ENCODE data around the gene ZNF764.
"Not testable (repeated sequence)": the region's sequence is repeated elsewhere in the genome, so short reads cannot be mapped to it uniquely, and the experiment has no call there.

Gene ZNF764

DNA sequence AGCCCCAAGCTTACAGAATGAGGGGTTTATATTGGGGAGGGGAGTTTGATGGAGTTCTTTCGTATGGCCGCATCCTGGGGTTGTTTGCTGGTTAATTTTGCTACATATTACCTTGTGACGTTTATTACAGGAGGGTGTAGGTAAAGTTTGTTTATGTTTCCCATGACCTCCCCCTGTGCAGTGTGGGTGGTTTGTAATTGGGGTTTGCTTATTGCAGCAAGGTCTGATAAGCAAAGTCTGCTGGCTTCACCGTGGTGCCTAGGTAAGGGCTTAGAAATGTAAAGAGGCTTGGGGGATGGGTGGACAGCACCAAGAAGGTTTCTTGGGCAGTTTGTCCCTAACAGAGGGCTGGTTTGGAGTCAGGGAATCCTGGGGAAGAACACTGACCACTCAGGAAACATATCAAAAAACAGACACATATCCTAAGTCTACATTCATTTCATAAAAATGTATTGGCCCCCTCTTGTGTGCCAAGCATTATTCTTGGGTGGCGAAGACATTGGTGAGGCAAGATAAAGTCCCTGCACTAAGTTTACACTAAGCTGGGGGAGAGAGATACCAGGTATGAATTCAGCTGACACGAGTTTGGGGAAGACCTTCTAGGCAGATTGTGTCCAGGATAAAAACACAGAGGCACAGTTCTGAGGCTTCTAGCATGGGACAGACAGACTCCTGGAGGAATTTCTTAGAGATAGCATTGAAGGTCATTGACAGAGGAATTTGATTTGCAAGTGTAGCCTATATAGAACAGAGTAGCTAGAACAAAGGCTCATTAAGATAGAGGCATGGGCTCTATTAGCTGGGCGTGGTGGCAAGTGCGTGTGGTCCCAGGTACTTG is 9.5 kb downstream of the ZNF764 start:
- no peak for DNase-seq (ENCODE audit: low read depth)

DNA sequence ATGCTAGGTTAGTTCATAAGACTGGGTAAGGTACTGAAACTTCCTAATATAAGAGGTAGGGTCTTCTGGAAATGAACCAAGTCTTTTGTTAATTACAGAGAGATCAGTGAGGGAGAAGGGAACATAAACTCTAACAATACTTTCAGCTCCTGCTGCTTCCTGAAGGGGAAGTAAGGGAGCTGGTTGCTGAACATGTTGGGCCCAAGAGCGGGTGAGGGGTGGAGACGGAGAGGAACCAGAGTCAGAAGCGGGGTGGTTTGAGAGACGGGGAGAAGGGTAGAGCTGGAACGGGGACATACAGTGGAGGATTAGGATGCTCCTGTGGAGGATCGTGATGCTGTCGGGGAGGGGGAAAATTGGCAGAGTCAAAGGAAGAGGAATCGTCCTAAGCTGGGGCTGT is 12.1 kb downstream of the ZNF764 start:
- DNase-seq (ENCODE audit: low read depth) = no peak

DNA sequence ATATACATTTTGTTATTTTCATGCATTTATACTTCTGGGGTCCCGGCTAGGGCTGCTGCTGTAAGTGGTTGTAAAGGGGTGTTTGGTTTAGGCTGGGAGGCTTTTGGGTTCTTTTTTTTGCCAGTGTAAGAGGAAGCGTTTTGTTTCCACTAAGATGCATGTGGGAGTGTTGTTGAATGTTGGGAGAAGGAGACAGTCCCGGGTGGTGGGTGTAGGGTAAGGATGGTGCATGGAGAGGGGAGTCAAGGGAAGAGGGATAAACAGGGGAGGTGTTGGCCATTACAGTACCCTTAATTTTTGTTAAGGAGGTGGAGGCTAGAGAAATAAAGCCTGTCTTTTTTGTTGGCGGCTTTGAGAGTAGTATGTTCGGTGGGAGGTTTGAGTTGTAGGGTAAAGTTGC is 15.1 kb downstream of the ZNF764 start:
- DNase-seq (ENCODE audit: low read depth) = no peak

DNA sequence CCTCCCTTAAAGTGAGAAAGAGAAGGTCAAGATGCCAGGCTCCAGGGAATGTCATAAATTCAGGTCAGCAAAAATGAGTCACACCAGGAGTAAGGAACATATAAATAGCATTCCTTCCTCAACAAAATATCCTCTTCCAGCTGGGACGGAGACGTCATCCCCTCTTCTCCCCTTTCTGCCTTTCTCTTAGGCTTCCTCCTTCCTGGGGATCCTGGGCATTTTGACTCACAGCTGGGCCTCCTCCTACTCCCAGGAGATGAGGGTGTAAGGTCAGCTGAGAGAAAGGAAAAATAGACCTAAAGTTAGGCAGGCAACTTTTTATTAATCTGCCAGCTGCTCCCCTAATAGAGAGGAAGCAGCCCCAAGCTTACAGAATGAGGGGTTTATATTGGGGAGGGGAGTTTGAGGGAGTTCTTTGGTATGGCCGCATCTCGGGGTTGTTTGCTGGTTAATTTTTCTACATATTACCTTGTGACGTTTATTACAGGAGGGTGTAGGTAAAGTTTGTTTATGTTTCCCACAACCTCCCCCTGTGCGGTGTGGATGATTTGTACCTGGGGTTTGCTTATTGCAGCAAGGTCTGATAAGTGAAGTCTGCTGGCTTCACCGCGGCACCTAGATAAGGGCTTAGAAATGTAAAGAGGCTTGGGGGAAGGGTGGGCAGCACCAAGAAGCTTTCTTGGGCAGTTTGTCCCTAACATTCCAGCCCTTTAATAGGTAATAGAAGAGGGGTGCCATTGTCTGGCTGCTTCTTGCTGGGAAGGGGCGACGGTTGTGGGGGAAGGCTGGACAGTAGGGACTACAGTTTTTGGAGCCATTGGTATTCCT is 16.5 kb downstream of the ZNF764 start:
- DNase-seq (ENCODE audit: low read depth) = no peak

DNA sequence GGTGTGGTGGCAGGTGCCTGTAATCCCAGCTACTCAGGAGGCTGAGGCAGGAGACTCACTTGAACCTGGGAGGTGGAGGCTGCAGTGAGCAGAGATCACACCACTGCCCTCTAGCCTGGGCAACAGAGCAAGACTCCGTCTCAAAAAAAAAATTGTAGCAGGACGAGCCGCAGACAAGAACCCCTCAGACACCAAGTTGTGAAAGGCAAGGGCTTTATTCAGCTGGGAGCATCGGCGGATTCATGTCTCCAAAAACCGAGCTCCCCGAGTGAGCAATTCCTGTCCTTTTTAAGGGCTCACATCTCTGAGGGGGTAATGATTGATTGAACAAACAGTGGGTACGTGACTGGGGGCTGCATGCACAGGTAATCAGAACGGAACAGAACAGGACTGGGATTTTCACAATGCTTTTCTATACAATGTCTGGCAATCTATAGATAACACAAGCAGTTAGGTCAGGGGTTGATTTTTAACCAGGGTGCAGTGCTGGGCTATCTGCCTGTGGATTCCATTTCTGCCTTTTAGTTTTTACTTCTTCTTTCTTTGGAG is 17.2 kb downstream of the ZNF764 start:
- not testable (repeated sequence) for DNase-seq (ENCODE audit: low read depth)

DNA sequence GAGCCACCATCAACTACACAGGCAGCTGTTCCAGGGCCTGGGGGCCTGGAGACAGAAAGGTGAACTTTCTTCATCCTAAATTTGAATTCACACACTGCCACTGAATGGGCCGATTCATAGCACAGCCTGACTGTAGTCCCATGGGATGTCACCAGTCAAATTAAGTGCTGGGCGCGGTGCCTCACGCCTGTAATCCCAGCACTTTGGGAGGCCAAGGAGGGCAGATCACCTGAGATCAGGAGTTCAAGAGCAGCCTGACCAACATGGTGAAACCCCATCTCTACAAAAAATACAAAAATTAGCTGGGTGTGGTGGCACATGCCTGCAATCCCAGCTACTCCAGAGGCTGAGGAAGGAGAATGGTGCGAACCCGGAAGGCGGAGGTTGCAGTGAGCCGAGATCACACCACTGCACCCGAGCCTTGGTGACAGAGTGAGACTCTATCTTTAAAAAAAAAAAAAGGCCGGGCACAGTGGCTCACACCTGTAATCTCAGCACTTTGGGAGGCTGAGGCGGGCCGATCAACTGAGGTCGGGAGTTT is 18.1 kb downstream of the ZNF764 start:
- not testable (repeated sequence) for DNase-seq (ENCODE audit: low read depth)

DNA sequence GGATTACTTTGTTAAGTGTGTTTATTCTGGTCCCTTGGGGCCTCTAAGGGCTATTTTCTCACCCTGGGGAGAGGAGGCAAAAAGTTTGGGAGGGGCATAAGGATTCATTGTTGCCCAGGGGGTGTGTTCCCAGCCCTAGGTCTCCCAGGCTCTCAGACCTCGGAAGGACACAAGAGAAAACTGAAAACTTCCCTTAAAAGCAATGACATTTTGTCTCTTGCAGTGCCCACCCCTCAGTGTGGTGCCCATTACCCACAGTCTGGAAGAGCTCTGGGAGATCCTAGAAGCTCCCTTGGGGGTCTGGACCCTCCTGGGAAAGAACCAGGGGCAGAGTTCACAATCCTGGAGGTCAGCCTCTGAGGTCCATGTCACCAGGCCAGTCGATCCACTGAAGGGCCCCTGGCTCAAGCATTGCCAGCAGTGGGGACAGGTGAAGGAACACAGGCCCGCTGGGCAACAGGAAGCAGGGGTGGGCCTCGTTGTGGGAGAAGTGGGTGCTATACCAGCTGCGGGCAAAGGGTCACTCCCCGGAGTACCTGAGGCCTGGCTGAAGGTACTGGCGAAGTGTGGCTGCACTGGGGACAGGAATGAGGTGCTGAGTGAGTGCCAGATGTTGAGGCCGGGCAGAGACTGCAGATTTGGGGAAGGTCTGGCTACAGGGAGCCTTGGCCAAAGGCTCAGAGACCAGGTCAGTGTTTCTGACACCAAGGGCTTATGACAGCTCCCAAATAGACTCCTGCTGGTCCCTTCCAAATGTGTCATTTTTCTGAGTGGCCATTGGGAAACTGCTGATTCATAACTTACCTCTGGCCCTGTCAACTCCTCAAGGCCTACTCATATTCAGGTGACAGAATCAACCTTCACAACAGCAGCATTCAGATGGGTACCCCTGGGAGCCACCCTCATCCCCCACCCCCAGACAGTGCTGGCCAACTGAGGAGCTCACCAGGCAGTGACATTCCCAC is 18.9 kb downstream of the ZNF764 start:
- DNase-seq (ENCODE audit: low read depth) = no peak

DNA sequence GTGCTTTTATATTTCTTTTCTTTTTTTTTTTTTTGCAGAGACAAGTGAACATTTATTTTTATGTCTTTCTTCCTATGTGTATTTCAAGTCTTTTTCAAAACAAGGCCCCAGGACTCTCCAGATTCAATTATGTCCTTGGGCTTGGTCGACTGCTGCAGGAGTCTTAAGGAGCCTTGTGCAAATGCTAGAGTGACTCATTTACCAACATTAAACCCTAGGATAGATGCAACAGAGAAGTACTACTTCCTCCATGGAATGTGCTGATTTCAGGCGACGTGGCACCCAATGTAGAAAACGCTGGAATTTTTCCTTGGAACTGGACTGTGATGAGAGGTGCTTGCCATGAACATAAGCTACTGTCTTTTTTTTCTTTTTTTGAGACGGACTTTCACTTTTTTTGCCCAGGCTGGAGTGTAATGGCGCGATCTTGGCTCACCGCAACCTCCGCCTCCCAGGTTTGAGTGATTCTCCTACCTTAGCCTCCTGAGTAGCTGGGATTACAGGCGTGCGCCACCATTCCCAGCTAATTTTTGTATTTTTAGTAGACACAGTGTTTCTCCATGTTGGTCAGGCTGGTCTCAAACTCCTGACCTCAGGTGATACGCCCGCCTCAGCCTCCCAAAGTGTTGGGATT is 21.7 kb downstream of the ZNF764 start:
- DNase-seq (ENCODE audit: low read depth) = not testable (repeated sequence)

DNA sequence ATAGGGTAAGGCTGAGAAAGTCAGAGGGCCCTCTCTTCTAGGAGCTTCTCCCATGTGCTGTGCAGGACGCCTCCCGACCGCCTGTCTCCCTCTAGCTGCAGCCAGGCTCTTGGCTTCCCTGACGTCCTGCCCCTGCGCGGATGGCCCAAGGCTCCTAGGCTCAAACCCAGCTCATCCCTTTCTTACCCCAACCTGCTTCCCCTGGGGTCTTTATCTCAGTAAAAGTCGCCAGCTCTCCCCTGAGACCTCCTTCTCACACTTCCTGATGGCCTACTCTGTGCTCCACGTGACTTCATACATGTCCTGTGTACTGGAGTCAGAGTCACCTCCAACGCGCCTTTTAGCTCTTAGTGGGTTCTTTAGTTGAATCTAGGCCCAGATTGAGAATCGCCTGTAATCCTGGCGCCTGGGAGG is 22.4 kb downstream of the ZNF764 start:
- no peak for DNase-seq (ENCODE audit: low read depth)

DNA sequence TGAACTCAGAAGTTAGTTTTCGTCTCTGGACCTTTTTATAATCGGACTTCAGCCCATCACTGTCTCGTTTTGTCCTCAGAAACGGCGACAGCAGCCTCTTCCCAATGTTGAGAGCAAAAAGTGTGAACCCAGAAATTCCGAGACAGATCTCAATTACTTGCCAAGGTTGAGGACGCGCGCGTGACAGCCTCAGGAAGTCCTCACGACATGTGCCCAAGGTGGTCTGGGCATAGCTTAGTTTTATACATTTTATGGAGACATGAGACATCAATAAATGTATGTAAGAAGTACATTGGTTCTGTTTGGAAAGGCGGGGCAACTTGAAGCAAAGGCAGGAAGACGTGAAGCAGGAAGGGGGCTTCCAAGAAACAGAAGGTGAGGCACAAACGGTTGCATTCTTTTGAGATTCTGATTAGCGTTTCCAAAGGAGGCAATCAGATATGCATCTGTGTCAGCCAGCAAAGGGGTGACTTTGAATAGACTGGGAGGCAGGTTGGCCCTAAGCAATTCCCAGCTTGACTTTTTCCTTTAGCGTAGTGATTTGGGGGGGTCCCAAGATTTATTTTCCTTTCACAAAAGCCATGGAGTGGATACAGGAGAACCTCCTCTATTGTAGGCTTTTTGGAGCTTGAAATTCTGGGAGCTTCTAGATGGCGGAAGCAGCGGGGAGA is 22.9 kb downstream of the ZNF764 start:
- no peak for DNase-seq (ENCODE audit: low read depth)

DNA sequence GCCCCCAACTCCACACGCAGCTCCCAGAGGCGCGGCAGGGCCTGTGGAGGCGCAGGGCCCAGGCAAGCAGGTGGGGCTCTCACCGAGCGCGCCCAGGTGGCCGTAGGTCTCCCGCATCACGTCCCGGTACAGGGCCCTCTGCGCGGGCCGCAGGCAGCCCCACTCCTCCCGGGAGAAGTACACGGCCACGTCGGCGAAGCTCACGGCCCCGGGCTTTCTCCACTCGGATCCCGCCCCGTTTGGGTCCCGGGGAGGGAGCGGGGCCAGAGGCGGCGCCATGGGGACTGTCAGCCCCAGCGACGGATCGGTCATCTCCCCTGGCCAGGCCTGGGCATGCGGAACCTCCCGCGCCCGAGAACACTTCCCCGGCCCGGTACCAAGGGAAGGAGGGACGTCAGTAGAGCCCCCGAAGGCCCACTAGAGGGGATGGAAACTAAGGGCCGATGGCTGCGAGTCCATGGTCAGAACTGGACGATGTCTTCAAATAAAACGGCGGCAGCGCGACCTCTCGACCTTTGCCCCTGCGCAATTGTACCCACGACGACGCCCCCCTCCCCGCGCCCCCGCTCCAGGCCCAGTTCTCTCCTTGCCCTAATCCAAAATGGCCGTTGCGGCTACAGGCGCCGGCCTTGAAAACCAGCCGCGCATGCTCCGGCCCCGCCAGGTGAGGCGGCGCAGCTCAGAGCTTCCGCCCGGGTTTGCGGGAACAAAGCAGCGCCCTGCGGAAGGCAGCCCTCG is 23.6 kb downstream of the ZNF764 start, which contains the start of gene ZNF747:
ZNF747 (minus strand) TSS at position 491 of the 738 bp plus-strand sequence; CDS start at position 312, 179 bp downstream.
- peak; percentile 78 for DNase-seq (ENCODE audit: low read depth)

DNA sequence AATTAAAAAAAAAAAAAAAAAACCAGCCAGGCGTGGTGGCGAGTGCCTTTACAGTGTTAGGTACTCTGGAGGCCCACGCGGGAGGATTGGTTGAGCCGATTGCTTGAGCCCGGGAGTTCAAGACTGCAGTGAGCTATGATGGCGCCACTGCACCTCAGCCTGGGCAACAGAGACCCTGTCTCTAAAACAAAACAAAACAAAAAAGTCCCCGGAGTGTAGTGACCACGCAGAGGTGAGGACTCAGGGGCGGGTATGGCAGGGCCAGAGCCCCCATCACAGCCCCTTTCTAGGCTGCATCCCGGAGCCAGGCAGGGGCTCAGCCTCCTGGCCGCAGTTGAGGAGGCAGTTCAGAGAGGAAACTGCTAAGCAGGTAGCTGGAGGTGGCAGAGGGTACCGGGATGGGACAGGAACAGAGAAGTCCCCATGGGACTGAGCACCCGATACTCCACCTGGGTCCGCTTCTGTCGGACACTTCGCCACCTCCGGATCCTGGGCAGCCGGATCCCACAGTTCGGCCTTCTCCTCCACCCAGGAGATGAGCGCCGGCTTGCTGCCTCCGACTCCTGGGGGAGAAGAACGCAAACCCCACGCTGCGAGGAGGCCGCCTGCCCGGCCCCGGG is 24.3 kb downstream of the ZNF764 start:
- DNase-seq (ENCODE audit: low read depth) = no peak

DNA sequence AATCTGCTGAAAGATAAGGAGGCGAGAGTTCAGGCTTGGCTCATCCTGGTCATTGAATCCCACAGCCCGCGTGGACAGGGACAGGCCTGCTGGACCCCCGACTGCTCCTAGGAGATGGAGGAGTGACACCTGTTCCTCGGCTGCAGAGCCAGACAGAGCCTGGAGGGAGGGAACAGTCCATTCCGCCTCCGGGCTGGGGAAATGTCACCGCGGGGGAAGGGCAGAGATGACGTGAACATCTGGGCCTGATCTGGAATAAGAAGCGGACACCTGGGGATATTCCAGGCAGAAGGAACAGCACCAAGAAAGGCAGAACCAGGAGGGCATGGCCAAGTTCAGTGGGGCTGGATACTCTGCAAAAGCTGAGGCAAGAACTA is 25.0 kb downstream of the ZNF764 start:
- DNase-seq (ENCODE audit: low read depth) = no peak

DNA sequence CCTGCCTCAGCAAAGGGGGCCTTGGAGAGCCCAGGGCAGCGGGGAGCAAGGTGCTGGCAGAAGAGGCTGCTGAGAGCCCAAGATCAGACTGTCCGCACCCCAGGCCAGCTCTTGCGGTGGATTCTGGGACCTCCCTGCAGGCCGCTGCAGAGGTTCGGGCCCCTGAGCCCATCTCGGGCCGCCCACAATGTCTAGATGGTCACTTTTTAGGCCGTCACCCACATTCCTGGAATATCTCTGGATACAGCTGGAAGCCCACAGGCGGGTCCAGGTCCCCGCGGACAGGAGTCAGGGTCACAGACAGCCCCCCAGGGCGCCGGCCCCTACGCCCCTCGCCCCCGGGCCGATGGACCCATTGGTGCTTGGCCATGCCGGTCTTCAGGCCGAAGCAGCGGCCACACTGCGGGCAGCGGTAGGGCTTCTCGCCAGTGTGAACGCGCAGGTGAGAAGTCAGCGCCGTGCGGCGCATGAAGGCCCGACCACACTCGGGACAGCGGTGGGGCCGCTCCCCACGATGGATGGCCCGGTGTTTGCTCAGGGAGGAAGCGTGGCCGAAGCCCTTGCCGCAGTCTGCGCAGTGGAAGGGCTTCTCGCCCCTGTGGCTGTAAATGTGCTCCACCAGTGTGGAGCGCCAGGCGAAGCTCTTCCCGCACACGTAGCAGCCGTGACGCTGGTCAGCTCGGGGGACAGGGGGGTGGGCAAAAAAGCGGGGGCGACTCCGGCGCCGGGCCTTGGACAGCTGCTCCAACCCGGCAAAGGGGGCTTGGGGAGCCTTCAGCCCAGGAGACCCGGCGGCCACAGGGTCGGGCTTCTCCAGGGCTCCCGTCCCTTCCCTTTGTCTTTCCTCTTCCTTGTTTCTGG is 25.7 kb downstream of the ZNF764 start:
- DNase-seq (ENCODE audit: low read depth) = no peak

DNA sequence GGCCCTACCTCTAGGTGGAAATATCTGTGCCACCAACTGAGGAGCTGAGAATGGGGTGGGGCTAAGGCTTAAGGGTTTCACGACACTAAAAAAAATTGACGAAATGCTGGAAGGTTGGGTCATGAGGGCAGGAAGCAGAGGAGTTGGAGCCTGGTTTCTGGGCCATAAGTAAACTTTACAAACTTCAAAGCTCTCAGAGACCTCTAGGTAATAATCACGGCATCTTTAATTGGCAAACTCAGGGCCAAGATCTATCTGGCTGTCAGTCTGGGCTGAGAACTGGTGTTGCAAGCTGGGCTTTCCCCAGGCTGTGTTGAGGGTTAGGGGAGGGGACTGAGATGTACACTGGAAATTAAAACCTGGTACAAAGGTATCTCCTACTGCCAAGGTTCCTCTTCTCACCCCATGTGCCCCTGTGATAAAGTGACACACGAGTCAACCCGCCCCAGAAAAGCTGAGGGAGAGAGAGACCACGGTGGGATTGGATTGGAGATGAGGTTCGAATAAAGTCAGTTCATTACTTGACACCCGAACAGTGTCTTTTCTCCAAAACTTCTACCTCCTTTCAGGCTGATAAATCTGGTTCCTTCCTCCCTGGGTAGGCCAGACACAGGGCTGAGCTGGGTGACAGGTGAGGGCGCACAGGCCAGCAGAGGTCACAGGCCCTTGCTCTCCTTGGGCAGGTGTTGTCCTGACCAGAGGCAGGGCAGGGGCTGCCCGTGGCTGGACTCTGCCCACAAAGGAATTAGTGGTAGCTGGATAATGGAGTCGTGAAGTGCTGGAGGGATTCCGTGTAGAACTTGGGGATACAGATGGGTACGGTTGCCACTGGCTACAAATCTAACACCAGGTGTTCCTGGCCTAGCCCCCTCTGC is 27.8 kb downstream of the ZNF764 start:
- no peak for DNase-seq (ENCODE audit: low read depth)

DNA sequence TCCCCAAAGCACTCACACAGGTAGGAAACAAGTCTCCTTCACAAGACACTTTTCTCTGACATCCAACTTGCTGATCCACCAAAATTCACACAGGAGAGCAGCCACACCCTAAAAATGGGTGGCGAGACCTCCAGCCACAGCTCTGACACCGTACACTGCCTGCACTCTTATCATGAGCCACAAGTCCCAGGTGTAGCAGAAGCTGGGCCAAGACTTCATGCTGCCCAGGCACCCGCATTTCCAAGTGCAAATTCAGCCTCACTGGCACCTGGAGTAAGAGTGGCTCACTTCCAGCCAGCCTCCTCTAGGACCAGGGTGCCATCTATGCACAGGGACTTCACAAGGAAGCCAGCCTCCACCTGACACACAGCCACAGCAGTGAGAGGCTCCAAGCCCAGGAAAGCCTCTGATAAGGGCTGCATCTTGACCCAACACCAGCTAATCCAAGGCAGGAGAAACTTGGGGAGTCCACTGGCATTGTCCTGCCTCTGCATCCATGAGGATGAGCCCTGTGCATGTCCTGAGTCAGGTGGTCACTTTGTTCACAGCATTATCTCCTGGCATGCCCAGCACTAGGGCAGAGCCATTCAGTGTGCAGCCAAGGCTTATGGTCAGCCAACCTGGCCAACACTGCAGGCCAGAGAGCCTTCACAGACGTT is 29.2 kb downstream of the ZNF764 start:
- DNase-seq (ENCODE audit: low read depth) = no peak

Data from CMK (cell line).